Keratinocyte (primary cell): ENCODE results near the gene KRT6C.

Experiments used
- EZH2 ChIP-seq: IDR thresholded peaks from one replicate; pipeline ENCODE4 v1.6.1; 2012; ENCODE audit warnings: inconsistent platforms, mild to moderate bottlenecking, low read length, moderate library complexity
- TF ChIP-seq, protein P1 (sequence below), 3 experiments: IDR thresholded peaks in 1 of 3; conservative IDR thresholded peaks in 1 of 3; optimal IDR thresholded peaks in 1 of 3; 2 replicates in 2 of 3; 3 replicates in 1 of 3; pipeline versions ENCODE3 to v1.5.1; 2011; ENCODE audit warnings: low read length in 3 of 3, mild to moderate bottlenecking in 3 of 3, moderate library complexity in 2 of 3, control low read depth in 1 of 3, inconsistent platforms in 1 of 3; ENCODE audit not compliant: insufficient read depth in 2 of 3; ENCODE audit errors: extremely low read depth in 1 of 3

DNA sequence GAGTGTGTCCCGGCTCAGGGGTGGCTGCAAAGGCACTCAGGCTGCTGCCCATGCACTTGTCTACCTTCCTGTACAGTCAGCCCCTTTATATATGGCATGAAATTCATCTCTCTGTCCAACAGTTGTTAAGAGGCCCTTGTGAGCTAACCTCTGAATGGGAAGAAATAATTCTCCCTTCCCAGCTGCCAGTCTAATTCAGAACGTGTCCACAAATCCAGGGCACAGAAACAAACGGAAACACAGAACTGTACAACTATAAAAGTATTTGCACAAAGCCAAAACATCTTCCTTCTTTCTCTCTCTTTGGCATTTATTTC, 45.7 kb upstream of the KRT6C start:
- TF ChIP-seq, protein P1, sequence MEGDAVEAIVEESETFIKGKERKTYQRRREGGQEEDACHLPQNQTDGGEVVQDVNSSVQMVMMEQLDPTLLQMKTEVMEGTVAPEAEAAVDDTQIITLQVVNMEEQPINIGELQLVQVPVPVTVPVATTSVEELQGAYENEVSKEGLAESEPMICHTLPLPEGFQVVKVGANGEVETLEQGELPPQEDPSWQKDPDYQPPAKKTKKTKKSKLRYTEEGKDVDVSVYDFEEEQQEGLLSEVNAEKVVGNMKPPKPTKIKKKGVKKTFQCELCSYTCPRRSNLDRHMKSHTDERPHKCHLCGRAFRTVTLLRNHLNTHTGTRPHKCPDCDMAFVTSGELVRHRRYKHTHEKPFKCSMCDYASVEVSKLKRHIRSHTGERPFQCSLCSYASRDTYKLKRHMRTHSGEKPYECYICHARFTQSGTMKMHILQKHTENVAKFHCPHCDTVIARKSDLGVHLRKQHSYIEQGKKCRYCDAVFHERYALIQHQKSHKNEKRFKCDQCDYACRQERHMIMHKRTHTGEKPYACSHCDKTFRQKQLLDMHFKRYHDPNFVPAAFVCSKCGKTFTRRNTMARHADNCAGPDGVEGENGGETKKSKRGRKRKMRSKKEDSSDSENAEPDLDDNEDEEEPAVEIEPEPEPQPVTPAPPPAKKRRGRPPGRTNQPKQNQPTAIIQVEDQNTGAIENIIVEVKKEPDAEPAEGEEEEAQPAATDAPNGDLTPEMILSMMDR (optimal IDR thresholded peaks at IDR 0.05 in 1 of 3, IDR thresholded peaks at IDR 0.05 in 1 of 3, conservative IDR thresholded peaks at IDR 0.05 in 1 of 3; ENCODE audit: extremely low read depth in 1 of 3, insufficient read depth in 2 of 3, low read length in 3 of 3), result no peak
- TF ChIP-seq EZH2, result no peak
